ENCODE measurements around the gene PEX5L. TPM values are rescaled to one million over a fixed set of nuclear protein-coding genes. Genes with fewer than 3 reads are reported as not detected.

The PEX5L gene
- total RNA-seq, 1 experiment from 2014 or later, result 3.2 TPM

DNA sequence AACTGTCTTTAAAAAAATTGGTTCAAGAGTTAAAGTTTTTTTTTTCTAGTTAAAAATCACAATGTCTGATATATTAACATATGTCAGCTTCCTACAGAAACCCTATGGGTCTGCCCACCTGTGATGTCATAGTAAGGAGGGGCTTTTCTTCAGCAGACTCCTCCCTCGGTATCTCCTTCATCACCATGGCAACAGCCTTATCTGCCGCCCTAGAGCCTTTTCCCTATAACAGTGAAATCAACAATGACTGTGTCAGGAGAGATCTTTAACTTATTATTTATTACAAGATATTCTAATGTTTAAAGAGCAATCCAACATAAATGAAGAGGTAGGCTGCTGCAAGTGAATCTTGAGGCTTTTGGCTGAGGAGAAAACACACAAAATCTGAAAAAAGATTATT, 138.7 kb downstream of the PEX5L start:
- Mint-ChIP-seq H3K36me3 (no peaks in the 10 kb centered on the region), H3K9me3 (no peaks in the 10 kb centered on the region), H3K27ac (no peak overlapping the region), H3K4me3 (no peak overlapping the region), H3K27me3 (ENCODE audit: low read depth) (no peaks in the 10 kb centered on the region), H3K4me1 (no peaks in the 10 kb centered on the region)
- TF ChIP-seq, protein P1, sequence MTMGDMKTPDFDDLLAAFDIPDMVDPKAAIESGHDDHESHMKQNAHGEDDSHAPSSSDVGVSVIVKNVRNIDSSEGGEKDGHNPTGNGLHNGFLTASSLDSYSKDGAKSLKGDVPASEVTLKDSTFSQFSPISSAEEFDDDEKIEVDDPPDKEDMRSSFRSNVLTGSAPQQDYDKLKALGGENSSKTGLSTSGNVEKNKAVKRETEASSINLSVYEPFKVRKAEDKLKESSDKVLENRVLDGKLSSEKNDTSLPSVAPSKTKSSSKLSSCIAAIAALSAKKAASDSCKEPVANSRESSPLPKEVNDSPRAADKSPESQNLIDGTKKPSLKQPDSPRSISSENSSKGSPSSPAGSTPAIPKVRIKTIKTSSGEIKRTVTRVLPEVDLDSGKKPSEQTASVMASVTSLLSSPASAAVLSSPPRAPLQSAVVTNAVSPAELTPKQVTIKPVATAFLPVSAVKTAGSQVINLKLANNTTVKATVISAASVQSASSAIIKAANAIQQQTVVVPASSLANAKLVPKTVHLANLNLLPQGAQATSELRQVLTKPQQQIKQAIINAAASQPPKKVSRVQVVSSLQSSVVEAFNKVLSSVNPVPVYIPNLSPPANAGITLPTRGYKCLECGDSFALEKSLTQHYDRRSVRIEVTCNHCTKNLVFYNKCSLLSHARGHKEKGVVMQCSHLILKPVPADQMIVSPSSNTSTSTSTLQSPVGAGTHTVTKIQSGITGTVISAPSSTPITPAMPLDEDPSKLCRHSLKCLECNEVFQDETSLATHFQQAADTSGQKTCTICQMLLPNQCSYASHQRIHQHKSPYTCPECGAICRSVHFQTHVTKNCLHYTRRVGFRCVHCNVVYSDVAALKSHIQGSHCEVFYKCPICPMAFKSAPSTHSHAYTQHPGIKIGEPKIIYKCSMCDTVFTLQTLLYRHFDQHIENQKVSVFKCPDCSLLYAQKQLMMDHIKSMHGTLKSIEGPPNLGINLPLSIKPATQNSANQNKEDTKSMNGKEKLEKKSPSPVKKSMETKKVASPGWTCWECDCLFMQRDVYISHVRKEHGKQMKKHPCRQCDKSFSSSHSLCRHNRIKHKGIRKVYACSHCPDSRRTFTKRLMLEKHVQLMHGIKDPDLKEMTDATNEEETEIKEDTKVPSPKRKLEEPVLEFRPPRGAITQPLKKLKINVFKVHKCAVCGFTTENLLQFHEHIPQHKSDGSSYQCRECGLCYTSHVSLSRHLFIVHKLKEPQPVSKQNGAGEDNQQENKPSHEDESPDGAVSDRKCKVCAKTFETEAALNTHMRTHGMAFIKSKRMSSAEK (CRISPR knock-in tag; IDR thresholded peaks at IDR 0.05; ENCODE audit: borderline replicate concordance), result no peak
- TF ChIP-seq JAZF1 (CRISPR knock-in tag; IDR thresholded peaks at IDR 0.05) (no peak), AFF4 (CRISPR knock-in tag; IDR thresholded peaks at IDR 0.05; ENCODE audit: borderline replicate concordance) (no peak), TCF7 (CRISPR knock-in tag; IDR thresholded peaks at IDR 0.05; ENCODE audit: low read depth) (no peak), CREB1 (CRISPR knock-in tag; IDR thresholded peaks at IDR 0.05) (no peak), RORB (CRISPR knock-in tag; IDR thresholded peaks at IDR 0.05) (no peak), ZNF121 (CRISPR knock-in tag; IDR thresholded peaks at IDR 0.05) (no peak), NR1H2 (CRISPR knock-in tag; IDR thresholded peaks at IDR 0.05) (no peak)
- ATAC-seq, result peak; percentile 100
- ChIA-PET CTCF (no interaction called here), POLR2A (no interaction called here)
- DNase-seq (ENCODE audit: low spot score), result peak; percentile 66

GRCh38 chr3:179897231-179897630, 139.5 kb downstream of the PEX5L start:
- H3K36me3 Mint-ChIP-seq, result no peaks in the 10 kb centered on the region
- ChIA-PET POLR2A (no interaction called here), CTCF (no interaction called here)
- H3K27ac Mint-ChIP-seq, result no peak overlapping the region
- TF ChIP-seq ZNF317 (CRISPR knock-in tag; IDR thresholded peaks at IDR 0.05; ENCODE audit: borderline replicate concordance, low read depth) (no peak), ZBTB43 (CRISPR knock-in tag; IDR thresholded peaks at IDR 0.05) (no peak)
- no peaks in the 10 kb centered on the region for H3K4me1 Mint-ChIP-seq
- H3K4me3 Mint-ChIP-seq, result no peak overlapping the region
- H3K27me3 Mint-ChIP-seq (ENCODE audit: low read depth), result no peaks in the 10 kb centered on the region
- DNase-seq (ENCODE audit: low spot score) (no peak), ATAC-seq (no peak)
- H3K9me3 Mint-ChIP-seq, result no peaks in the 10 kb centered on the region

DNA sequence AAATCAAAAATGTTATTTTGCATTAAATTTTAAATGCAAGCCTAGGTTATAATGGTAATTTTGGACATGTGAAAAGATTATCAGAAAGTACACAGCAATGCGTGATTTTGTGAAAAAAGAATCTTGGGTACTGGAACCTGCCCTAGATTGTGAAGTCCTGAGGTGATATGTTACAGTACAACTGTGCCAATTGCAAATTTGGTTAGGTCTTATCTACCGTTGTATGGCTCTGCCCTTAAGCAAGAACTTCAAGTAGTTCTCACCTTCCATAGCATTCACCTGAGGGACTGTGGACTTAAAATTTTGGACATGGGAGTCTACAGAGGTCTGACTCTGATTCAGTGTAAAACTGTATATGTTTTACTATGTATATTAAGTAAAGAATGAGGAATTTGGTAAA, 140.2 kb downstream of the PEX5L start:
- Mint-ChIP-seq H3K4me1 (no peaks in the 10 kb centered on the region), H3K4me3 (no peak overlapping the region), H3K36me3 (no peaks in the 10 kb centered on the region), H3K9me3 (no peaks in the 10 kb centered on the region), H3K27ac (no peak overlapping the region), H3K27me3 (ENCODE audit: low read depth) (no peaks in the 10 kb centered on the region)
- ChIA-PET CTCF (no interaction called here), POLR2A (no interaction called here)
- ATAC-seq (no peak), DNase-seq (ENCODE audit: low spot score) (no peak)
- TF ChIP-seq JAZF1 (CRISPR knock-in tag; IDR thresholded peaks at IDR 0.05) (no peak), PRDM15 (CRISPR knock-in tag; IDR thresholded peaks at IDR 0.05) (no peak), EMX1 (CRISPR knock-in tag; IDR thresholded peaks at IDR 0.05) (no peak), JUN (CRISPR knock-in tag; IDR thresholded peaks at IDR 0.05) (no peak), SOX15 (CRISPR knock-in tag; IDR thresholded peaks at IDR 0.05) (no peak), OVOL2 (CRISPR knock-in tag; IDR thresholded peaks at IDR 0.05; ENCODE audit: borderline replicate concordance) (no peak), ATF1 (CRISPR knock-in tag; IDR thresholded peaks at IDR 0.05) (no peak)
- TF ChIP-seq, protein P2, sequence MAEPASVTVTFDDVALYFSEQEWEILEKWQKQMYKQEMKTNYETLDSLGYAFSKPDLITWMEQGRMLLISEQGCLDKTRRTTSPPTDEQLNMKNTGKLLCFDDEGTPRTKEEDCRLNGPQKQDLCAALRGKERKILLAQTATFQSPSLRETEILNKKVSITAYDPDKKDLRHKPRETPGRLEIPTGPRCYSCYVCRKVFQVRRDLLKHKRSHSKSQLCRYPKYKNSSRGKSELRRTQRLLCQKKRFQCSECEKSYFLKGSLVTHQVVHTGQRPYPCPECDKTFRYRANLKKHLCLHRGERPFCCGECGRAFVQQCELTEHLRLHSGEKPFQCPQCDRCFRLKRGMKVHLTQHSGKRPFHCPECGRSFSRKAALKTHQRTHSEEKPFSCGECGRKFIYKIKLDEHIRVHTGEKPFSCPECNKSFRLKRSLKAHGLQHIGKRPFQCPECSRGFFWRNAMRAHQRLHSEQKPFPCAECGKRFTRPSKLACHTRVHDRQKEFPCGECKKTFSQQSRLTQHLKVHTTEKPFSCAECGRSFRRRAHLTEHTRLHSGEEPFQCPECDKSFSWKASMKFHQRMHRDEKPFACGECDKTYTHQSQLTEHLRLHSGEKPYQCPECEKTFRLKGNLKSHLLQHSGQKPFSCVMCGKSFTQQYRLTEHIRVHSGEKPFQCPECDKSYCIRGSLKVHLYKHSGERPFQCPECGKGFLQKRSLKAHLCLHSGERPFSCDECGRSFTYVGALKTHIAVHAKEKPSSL (CRISPR knock-in tag; conservative IDR thresholded peaks at IDR 0.05), result no peak

Measured in WTC11 (cell line).